ENCODE data around the gene SYMPK. TPM values are rescaled to one million over a fixed set of nuclear protein-coding genes. Genes with fewer than 3 reads are reported as not detected.

The SYMPK gene
- total RNA-seq, 2 donors from 2014 or later, result 55.7 to 101 TPM

- Histone ChIP-seq H3K27me3 (peaks cover 4% of the 10 kb centered on the region), H3K4me1 (no peaks in the 10 kb centered on the region), H3K9me3 (no peaks in the 10 kb centered on the region), H3K27ac (no peak overlapping the region), H3K36me3 (no peaks in the 10 kb centered on the region), H3K9ac (ENCODE audit: low read depth in 2 of 2, low read length in 2 of 2) (no peak overlapping the region), H3K4me3 (no peak overlapping the region)
- peak; percentile 91 for TF ChIP-seq CTCF (IDR thresholded peaks at IDR 0.05)
- no peak for DNase-seq
- intact Hi-C loops (cut with DNase I), result no loop called here
Observed at GRCh38 chr19:45798995-45799517, 63.9 kb downstream of the SYMPK start.

GRCh38 chr19:45794627-45795026 is 68.3 kb downstream of the SYMPK start:
- no peak overlapping the region for H3K9ac ChIP-seq (ENCODE audit: low read depth in 2 of 2, low read length in 2 of 2)
- no peak overlapping the region for H3K27ac ChIP-seq
- H3K36me3 ChIP-seq, result no peaks in the 10 kb centered on the region
- no peak overlapping the region for H3K4me3 ChIP-seq
- DNase-seq, result no peak
- no peaks in the 10 kb centered on the region for H3K9me3 ChIP-seq
- peaks cover 11% of the 10 kb centered on the region for H3K4me1 ChIP-seq
- no peak for TF ChIP-seq CTCF (IDR thresholded peaks at IDR 0.05)
- H3K27me3 ChIP-seq, result peaks cover 4% of the 10 kb centered on the region
- intact Hi-C loops (cut with DNase I), result no loop called here

- TF ChIP-seq CTCF (IDR thresholded peaks at IDR 0.05), result no peak
- Histone ChIP-seq H3K4me3 (no peak overlapping the region), H3K36me3 (no peaks in the 10 kb centered on the region), H3K27ac (no peak overlapping the region), H3K9me3 (no peaks in the 10 kb centered on the region), H3K4me1 (peaks cover 11% of the 10 kb centered on the region), H3K9ac (ENCODE audit: low read depth in 2 of 2, low read length in 2 of 2) (no peak overlapping the region), H3K27me3 (peaks cover 4% of the 10 kb centered on the region)
- intact Hi-C loops (cut with DNase I), result no loop called here
- DNase-seq, result no peak
Observed at GRCh38 chr19:45793876-45794275, 69.1 kb downstream of the SYMPK start.

GRCh38 chr19:45793178-45793564 is 69.8 kb downstream of the SYMPK start:
- intact Hi-C loops (cut with DNase I), result no loop called here
- H3K4me3 ChIP-seq, result no peak overlapping the region
- peaks cover 11% of the 10 kb centered on the region for H3K4me1 ChIP-seq
- peaks cover 4% of the 10 kb centered on the region for H3K27me3 ChIP-seq
- TF ChIP-seq CTCF (IDR thresholded peaks at IDR 0.05), result no peak
- H3K27ac ChIP-seq, result no peak overlapping the region
- H3K36me3 ChIP-seq, result no peaks in the 10 kb centered on the region
- no peaks in the 10 kb centered on the region for H3K9me3 ChIP-seq
- no peak overlapping the region for H3K9ac ChIP-seq (ENCODE audit: low read depth in 2 of 2, low read length in 2 of 2)
- no peak for DNase-seq

- TF ChIP-seq CTCF (IDR thresholded peaks at IDR 0.05), result no peak
- H3K27ac ChIP-seq, result no peak within 1 kb of the TSS
- H3K9me3 ChIP-seq, result no peaks in the 10 kb centered on the region
- peaks cover 11% of the 10 kb centered on the region for H3K4me1 ChIP-seq
- H3K27me3 ChIP-seq, result peaks cover 4% of the 10 kb centered on the region
- peak within 1 kb of the TSS; percentile 55 for H3K4me3 ChIP-seq
- H3K9ac ChIP-seq (ENCODE audit: low read depth in 2 of 2, low read length in 2 of 2), result peak within 1 kb of the TSS; percentile 84 to 86
- DNase-seq, result peak; percentile 100
- intact Hi-C loops (cut with DNase I), result no loop called here
- H3K36me3 ChIP-seq, result no peaks in the 10 kb centered on the region
Observed at GRCh38 chr19:45792470-45793177, 70.3 kb downstream of the SYMPK start, which contains the start of gene DMWD. Gene DMWD (minus strand): TSS chr19:45792845. CDS start chr19:45792756, 89 bp downstream.
